A673 (cell line): ENCODE results near the gene UBE4B. TPM values are rescaled to one million over a fixed set of nuclear protein-coding genes. Genes with fewer than 3 reads are reported as not detected.

Source experiments
- BruUV-seq: library from RNA; stranded (reverse); fragments of 400-500 nt; replicated peaks from 2 replicates; lab custom pipeline; 2021; lab: Mats Ljungman, UMichigan
- CTCF ChIA-PET: fragments of 300-600 bp; sonication (Branson Sonifier 250); formaldehyde crosslinking; loops from one replicate; lab custom pipeline; 2022; ENCODE audit warnings: antibody characterized with exemption; lab: Charles Lee
- POLR2A ChIA-PET: fragments of 300-600 bp; sonication (Branson Sonifier 250); formaldehyde crosslinking; loops from one replicate; lab custom pipeline; 2022; ENCODE audit warnings: antibody characterized with exemption; ENCODE audit not compliant: low non-redundant PET; lab: Charles Lee
- DNase-seq: peaks from one replicate; pipeline ENCODE4 v3.0.0-alpha.2; 2015; ENCODE audit warnings: low spot score
- H3K27ac ChIP-seq: fragments of 200-600 bp; sonication (generic); 2 replicates; pipeline ENCODE4 v1.5.1; 2016; ENCODE audit warnings: mixed run types, low read depth, mild to moderate bottlenecking, mixed read lengths, antibody characterized with exemption, low read length; ENCODE audit not compliant: poor library complexity, severe bottlenecking
- H3K27me3 ChIP-seq: fragments of 200-600 bp; sonication (generic); replicated peaks from 2 replicates; pipeline ENCODE4 v1.6.1; 2017; ENCODE audit warnings: mixed run types, low read depth, mild to moderate bottlenecking, mixed read lengths, antibody characterized with exemption, low read length; ENCODE audit not compliant: insufficient read depth, poor library complexity
- H3K36me3 ChIP-seq: fragments of 200-600 bp; sonication (generic); 2 replicates; pipeline ENCODE4 v1.6.1; 2016; ENCODE audit warnings: mixed run types, mild to moderate bottlenecking, mixed read lengths, antibody characterized with exemption, low read length; ENCODE audit not compliant: insufficient read depth, poor library complexity, severe bottlenecking
- H3K4me1 ChIP-seq: fragments of 200-600 bp; sonication (generic); 2 replicates; pipeline ENCODE4 v1.6.1; 2017; ENCODE audit warnings: mixed run types, mild to moderate bottlenecking, mixed read lengths, antibody characterized with exemption, low read length; ENCODE audit not compliant: insufficient read depth, poor library complexity, severe bottlenecking
- H3K4me3 ChIP-seq: fragments of 200-600 bp; sonication (generic); 2 replicates; pipeline ENCODE4 v1.5.1; 2016; ENCODE audit warnings: low read depth, mixed run types, mild to moderate bottlenecking, mixed read lengths, low read length; ENCODE audit not compliant: poor library complexity, severe bottlenecking
- H3K9me3 ChIP-seq: fragments of 200-600 bp; sonication (generic); 2 replicates; pipeline ENCODE4 v1.6.1; 2016; ENCODE audit warnings: mixed run types, low read depth, mild to moderate bottlenecking, mixed read lengths, antibody characterized with exemption, low read length; ENCODE audit not compliant: poor library complexity, severe bottlenecking
- EZH2 ChIP-seq: fragments of 200-600 bp; sonication (generic); IDR thresholded peaks from 2 replicates; pipeline ENCODE4 v1.6.1; 2017; ENCODE audit warnings: borderline replicate concordance, low read depth, mild to moderate bottlenecking, mixed read lengths, antibody characterized with exemption, low read length; ENCODE audit not compliant: poor library complexity, severe bottlenecking
- intact Hi-C: fragments of 100-400 bp; cut with micrococcal nuclease; formaldehyde crosslinking; loops from one replicate; pipeline ENCODE4 v1.10.0; 2022; ENCODE audit not compliant: unreplicated experiment
- total RNA-seq: library from RNA; stranded (reverse); gene quantifications from 2 replicates; pipeline ENCODE4 v1.2.3, GENCODE V29; 2021
- TF ChIP-seq, protein P1 (sequence below): fragments of 300-800, 200-600 bp; sonication (generic); conservative IDR thresholded peaks from 2 replicates; pipeline ENCODE4 v1.5.1; 2017; ENCODE audit warnings: low read depth, mild to moderate bottlenecking, antibody characterized with exemption, low read length, moderate library complexity, mixed read lengths

Gene UBE4B
- total RNA-seq, 1 experiment from 2014 or later: 58.0 TPM

DNA sequence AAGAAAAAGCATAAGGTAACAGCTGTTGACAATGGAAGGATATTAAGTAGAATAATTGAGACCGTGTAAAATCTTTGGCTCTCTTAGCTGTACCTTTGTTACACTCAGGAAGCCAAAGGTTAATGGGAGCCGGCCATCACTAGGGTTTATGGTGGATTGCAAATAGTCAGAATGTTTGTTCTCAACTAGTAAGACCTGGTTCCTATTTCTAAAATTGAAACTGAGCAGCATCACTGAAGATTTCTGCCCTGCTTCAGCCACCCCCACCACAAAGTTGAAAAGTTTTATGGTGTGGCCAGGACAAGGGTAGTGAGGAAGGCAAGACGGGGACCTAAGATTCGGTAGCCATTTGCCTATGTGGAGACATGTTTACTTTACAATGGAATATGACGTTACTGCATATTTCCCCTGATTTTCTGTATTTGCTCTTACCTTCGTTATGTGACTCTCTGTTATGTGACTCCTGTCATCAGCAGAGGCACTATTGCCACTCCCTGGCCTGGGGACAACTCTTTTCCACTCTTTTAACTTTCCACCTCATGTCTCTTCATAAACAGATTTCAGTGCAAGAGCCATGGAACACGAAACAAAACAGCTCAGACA, 136.3 kb downstream of the UBE4B start:
- H3K36me3 ChIP-seq: peaks cover 30% of the 10 kb centered on the region

DNA sequence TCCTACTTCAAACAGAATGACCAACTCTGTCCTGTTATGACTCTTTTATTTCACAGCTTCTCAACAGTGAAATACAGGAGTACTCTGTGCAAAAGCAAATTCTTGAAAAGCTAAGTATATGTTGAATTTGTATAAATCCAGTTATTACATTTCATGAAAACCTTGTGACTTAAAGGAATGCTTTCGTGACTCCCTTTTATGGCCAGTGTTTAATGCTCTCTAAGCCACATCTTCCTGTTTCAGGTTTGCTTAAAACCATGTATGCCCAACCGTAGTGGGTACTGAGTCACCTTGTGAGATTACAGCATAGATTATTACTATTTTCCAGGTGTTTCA, 137.4 kb downstream of the UBE4B start:
- H3K9me3 ChIP-seq: no peaks in the 10 kb centered on the region
- intact Hi-C loops: no loop called here
- H3K27ac ChIP-seq: no peak overlapping the region
- ChIA-PET CTCF (no interaction called here), POLR2A (no interaction called here)
- BruUV-seq: no TSS peak
- H3K4me3 ChIP-seq: no peak overlapping the region
- no peak for TF ChIP-seq EZH2
- TF ChIP-seq, protein P1, sequence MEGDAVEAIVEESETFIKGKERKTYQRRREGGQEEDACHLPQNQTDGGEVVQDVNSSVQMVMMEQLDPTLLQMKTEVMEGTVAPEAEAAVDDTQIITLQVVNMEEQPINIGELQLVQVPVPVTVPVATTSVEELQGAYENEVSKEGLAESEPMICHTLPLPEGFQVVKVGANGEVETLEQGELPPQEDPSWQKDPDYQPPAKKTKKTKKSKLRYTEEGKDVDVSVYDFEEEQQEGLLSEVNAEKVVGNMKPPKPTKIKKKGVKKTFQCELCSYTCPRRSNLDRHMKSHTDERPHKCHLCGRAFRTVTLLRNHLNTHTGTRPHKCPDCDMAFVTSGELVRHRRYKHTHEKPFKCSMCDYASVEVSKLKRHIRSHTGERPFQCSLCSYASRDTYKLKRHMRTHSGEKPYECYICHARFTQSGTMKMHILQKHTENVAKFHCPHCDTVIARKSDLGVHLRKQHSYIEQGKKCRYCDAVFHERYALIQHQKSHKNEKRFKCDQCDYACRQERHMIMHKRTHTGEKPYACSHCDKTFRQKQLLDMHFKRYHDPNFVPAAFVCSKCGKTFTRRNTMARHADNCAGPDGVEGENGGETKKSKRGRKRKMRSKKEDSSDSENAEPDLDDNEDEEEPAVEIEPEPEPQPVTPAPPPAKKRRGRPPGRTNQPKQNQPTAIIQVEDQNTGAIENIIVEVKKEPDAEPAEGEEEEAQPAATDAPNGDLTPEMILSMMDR: no peak
- no peak for DNase-seq
- H3K4me1 ChIP-seq: no peaks in the 10 kb centered on the region
- peaks cover 27% of the 10 kb centered on the region for H3K36me3 ChIP-seq
- no peaks in the 10 kb centered on the region for H3K27me3 ChIP-seq

More for the DNA sequence above, 136.3 kb downstream of the UBE4B start:
- CTCF ChIA-PET: no interaction called here
- no peaks in the 10 kb centered on the region for H3K27me3 ChIP-seq
- H3K27ac ChIP-seq: no peak overlapping the region
- no TSS peak for BruUV-seq
- no peaks in the 10 kb centered on the region for H3K4me1 ChIP-seq
- intact Hi-C loops: no loop called here
- no peak for DNase-seq
- H3K4me3 ChIP-seq: no peak overlapping the region
- TF ChIP-seq, protein P1: no peak
- TF ChIP-seq EZH2: no peak
- POLR2A ChIA-PET: no interaction called here
- no peaks in the 10 kb centered on the region for H3K9me3 ChIP-seq

DNA sequence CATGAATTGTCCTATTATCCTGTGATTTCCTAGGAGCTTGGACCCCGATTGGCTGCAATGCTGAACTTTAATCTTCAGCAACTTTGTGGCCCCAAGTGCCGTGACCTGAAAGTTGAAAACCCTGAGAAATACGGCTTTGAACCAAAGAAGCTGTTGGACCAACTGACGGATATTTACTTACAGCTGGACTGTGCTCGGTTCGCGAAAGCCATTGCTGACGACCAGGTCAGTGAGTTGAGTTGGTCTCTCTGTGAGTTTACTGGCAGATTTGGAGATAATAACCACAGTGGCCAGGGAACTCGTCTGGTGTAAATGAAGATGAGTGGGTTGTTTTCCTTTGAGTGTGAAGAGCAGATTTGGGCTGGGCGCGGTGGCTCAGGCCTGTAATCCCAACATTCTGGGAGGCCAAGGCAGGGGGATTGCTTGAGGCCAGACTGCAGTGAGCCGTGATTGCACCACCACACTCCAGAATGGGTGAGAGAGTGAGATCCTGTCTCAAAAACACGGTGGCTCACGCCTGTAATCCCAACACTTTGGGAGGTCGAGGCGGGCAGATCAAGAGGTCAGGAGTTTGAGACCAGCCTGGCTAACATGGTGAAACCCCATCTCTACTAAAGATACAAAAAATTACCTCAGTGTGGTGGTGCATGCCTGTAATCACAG, 138.5 kb downstream of the UBE4B start:
- ChIA-PET POLR2A (no interaction called here), CTCF (no interaction called here)

More for the DNA sequence above, 138.5 kb downstream of the UBE4B start:
- Histone ChIP-seq H3K4me1 (no peaks in the 10 kb centered on the region), H3K36me3 (peaks cover 23% of the 10 kb centered on the region), H3K9me3 (no peaks in the 10 kb centered on the region), H3K4me3 (no peak overlapping the region), H3K27me3 (no peaks in the 10 kb centered on the region), H3K27ac (no peak overlapping the region)
- no peak for DNase-seq
- intact Hi-C loops: no loop called here
- TF ChIP-seq EZH2: no peak
- TF ChIP-seq, protein P1: no peak
- BruUV-seq: no TSS peak
